HG03159 (cell line): Measurements from ENCODE around the gene ARRDC1.
"Not testable (repeated sequence)": the region's sequence is repeated elsewhere in the genome, so short reads cannot be mapped to it uniquely, and the experiment has no call there.

Experiments used
- ATAC-seq: cut with Tn5 transposase; IDR thresholded peaks from one replicate; pipeline ENCODE4 v1.9.1; 2021; ENCODE audit warnings: mild to moderate bottlenecking, moderate library complexity; ENCODE audit not compliant: unreplicated experiment

Gene ARRDC1

DNA sequence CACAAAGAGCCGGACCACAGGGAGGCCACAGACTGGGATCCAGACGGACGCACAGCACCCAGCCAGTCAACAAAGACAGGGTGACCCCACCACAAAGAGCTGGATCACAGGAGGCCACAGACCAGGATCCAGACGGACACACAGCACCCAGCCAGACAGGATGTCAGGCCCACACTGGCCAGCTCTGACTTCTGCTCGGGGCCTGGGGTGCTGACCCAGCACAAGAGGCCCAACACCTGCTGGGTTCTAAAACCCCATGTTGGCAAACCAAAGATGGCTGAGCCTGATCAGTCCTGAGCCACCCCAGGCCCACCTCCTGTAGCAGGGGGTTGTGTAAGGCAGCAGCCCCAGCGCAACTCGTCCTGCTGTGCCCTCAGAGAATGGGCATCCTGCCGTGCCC lies 21.5 kb upstream of the ARRDC1 start:
- ATAC-seq, result no peak

DNA sequence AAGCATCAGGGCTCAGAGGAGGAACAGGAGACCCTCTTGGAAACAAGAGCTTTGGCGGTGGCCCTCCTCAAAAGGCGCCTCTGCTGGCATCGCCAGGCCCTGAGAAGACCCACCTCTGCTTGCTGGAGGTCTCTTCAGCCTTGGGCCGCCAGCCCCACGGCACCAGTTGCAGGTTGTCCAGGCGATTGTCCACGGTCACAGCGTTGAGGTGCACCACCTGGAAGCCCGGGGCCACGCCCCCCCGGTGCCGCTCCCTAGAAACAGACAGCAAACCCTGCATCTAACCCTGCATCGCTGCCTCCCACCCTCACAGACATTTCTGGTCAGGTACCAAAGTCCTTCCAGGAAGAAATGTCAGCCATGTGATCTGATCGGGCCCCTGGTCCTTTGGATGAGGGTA lies 18.6 kb upstream of the ARRDC1 start:
- ATAC-seq, result no peak

DNA sequence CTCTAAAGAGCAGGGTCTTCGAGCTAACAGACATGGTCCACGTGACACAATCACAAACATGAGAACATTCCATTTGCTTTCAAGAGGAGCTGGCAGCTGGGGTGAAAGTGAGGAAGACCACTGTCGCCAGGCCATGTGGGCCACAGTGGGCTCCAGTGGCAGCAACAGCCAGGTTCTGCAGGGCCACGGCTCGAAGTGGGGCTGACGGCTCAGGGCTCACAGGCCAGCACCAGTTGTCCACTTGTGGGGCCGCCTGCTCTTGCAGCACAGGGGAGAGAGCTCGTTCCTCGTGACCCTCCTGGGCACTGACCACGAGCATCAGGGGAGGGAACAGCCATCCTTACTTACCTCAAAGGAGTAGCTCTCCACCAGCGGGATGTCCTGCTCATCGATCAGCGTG lies 17.2 kb upstream of the ARRDC1 start:
- ATAC-seq, result no peak

DNA sequence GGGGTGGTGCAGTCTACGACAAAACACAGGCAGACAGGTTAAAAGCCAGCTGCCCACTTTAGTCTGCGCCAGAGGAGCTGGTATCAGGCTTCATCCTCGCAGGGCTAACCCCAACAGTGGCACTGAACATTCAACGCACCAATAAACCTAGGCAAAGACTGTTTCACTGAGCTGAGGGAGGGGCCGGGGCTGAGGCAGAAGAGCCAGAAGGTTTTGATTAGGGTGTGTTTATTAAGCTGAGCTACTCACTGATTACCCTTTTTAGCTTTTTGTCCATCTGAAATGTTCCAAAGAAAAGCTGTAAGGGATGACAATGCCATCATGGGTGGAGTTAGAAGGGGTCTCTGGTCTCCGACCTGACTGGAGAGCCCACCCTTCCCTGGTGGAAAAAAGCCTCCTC lies 16.6 kb upstream of the ARRDC1 start:
- no peak for ATAC-seq

DNA sequence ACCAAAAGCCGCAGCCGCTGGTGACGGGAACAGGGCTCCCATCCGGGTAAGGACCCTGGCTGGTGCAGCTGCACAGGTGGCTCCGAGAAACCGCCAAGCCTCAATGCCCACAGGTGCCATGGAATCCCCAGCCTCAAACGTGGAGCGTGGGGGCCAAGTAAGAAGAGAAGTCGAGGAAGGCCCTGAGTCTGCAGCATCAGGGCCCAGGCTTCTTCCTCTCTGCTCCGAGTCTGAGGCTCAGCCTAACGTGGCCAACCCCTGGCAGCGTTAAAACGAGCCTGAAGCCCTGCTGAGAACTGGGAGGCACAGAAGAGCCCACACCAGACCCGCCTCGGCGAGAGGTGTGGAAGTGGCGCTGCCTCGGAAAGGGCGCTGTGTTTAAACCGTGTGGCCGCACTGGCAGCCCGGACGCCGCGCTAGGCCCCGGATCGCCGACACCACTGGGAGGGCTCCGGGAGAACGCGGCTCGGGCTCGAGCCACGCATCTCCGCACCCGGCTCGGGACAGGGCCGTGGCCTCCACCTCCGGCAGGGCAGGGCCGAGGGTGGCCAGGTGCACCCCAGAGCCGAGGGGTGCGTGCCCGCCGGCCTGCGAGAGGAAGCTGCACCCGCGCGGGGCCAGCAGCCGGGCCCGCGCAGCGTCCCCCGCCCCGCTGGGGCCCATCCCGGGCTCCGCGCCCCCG lies 15.9 kb upstream of the ARRDC1 start:
- peak; percentile 29 for ATAC-seq

DNA sequence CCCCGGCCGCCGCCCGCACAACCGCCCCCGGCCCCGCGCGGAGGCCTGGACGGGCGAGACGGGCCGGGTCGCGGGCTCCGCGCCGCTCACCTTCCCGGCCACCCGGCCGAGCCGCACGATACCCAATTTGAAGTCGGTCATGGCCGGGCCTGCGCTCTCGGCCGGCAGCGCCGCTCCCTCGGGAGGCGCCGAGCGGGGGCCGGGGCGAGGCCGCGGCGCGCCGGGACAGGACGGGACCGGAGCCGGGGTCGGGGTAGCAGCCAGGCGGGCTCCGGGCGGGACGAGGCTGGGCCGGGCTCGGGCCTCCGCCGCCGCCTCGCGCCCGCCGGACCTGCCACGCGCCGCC lies 15.4 kb upstream of the ARRDC1 start:
- peak; percentile 20 for ATAC-seq

DNA sequence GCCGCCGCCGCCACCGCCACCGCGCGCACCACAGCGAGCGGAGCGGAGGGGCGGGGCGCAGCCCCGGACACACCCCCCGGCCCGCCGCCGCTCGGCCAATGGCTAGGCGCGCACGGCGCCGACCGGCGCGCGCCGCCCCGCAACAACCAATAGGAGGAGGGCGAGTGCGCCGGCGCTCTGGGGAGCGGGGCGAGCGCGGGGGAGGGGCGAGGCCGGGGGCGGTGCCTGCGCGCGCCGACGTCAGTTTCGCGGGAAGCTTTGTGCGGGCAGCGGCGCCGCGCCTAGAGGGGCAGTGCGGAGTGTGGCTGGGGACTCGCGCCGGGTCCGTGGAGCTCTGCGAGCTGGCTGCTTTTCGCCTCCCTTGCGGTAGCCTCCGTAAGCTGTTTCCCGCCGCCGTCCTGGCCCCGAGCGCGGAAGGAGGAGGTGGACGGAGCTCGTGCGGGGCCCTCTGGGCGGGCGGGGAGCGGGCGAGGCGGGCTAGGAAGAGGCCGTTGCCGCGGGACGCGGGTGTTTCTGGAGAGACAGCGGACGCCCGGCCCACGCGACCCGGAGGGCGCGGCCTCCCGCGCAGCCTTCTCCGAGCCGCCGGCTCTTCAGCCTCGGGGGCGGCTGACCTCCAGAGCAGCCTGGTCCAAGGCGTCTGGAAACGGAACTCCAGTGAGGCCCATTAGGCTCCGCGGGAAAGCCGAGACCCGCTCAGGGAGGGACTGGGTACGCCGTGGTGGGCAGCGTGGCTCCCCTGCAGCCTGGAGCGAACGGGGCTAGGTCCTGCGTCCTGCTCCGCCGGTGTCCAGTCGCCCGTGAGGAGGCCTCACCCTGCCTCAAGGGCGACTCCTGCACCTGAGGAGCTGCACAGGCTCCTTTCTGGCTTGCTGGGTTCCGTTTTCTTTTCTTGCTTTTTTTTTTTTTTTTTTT lies 14.8 kb upstream of the ARRDC1 start, which contains the start of gene ZMYND19:
Gene ZMYND19 (minus strand): TSS at position 44 of the 915 bp plus-strand sequence. CDS start 249 bp downstream, outside the sequence.
- peak; percentile 80 for ATAC-seq

DNA sequence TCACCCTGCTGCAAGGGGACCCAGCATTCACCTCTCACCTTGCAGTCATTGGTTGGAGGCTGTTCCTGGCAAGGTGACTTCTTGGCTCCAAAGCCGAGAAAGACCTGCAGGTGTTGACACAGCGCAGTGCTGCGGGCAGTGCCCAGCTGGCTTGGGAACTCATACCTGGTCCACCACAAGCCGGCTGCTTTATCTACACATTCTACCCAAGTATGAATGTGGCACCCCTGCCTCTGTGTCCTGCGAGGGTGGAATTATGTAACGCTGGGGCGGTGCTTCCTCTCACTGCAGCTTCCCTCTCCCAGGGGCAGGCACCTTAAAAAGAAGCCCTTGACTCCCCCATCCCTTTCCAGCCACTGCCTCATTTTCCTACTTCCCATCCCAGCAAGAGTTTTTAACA lies 12.7 kb upstream of the ARRDC1 start:
- ATAC-seq, result no peak

DNA sequence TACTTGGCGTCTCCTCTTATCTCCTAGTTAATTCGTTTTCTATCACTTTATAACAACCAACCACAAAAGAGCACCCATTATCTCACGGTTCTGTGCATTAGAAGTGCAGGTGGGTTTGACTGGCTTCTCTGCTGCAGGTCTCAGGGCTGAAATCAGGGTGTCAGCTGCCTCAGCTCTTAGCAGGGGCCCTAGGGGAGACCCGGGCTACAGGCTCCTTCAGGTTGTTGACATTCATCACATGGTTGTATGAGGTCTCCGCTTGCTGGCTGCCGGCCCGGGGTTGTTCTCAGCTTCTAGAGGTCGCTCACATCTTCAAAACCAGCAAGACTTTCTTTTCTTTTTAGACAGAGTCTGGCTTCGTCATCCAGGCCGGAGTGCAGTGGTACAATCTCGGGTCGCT lies 12.3 kb upstream of the ARRDC1 start:
- no peak for ATAC-seq

DNA sequence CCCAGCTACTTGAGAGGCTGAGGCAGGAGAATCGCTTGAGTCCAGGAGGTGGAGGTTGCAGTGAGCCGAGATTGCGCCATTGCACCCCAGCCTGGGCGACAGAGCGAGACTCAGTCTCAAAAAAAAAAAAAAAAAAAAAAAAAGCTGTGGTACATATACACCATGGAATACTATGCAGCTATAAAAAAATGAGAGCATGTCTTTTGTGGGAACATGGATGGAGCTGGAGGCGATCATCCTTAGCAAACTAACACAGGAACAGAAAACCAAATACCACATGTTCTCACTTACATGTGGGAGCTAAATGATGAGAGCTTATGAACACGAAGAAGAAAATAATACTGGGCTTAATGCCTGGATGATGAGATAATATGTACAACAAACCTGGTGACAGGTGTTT lies 8.9 kb upstream of the ARRDC1 start:
- not testable (repeated sequence) for ATAC-seq

DNA sequence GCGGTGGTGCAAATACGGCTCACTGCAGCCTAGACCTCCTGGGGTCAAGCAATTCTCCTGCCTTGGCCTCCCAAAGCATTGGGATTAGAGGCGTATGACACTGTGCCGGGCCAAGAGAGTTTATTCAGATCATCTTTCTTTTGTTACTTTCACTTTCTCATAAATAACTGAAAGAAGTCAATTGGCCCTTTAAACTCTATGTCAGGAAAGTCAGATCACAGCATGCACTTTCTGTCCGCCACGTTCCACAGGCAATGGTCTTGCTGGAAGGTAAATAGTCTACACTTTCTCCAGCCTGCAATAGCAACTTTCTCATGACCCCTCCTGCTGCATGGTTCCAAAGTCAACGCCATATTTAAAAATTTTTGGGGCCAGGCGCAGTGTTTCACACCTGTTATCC lies 6.5 kb upstream of the ARRDC1 start:
- no peak for ATAC-seq

DNA sequence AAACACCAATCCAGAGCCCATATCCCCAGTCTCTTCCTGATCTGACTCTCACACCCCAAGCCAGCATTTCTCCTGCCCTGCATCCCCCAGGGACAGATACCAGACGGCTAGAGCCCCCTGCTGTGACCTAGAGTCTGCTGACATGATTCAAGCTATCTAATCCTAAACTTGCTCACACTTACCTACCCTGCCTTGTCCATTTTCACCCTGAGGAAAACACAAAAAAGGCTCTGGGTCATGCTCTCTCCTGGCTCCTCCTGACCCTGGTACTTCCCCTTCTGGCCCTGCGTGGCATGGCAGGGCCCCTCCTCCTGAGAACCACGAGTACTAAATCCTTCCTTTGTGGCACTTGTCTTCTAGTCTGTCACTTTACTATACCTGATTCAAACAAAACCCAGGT lies 2.8 kb upstream of the ARRDC1 start:
- no peak for ATAC-seq

DNA sequence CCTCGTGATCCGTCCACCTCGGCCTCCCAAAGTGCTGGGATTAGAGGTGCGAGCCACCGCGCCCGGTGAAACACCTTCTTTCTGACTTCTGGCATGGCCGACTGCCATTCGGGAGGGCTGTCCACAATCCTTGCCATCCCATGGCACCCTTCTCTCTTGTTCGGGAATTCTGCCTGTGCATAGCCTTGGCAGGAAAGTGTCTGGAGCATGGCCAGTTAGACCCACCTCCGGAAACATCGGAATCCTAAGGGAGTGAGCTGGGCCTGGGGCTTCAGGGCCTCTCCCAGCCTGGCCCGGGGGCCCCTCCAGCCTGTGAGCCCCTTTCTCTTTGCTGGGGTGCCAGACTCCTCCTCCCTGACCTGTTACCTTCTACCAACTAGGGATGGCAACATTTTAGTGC lies 1.6 kb upstream of the ARRDC1 start:
- ATAC-seq, result no peak

DNA sequence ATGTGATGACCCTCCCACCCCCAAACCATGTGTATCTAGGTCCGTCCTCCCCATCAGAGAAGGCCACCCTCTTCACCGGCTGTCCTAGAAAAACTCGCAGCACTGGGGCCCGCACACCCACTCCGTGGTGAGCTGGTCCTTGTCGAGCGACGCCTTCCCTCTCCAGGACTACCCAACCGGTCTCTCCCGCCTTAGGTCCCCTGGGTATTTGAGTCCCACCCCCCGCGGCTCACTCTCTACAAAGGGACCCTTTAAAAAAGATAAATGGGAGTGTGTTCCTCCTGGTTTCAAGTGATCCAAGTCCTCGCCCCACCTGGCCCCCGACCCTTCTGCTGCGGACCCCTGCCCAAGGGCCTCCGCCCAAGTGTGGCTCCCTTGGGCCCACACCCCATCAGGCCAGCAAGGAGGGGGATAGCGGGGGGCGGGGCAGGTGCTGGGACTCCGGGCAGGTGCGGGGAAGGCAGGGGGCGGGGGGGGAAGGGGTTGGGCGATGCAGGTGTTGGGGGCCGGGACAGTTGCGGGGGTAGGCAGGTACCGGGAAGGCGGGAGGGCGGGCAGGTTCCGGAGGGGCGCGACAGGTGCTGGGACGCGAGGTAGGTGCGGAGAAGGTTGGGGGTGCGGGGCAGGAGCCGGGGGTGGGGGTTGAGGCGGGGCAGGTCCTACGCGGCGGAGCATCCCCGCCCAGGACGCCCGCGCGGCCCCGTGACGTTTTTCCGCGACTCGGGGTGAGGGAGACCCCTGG lies 970 bp upstream of the ARRDC1 start:
- no peak for ATAC-seq

DNA sequence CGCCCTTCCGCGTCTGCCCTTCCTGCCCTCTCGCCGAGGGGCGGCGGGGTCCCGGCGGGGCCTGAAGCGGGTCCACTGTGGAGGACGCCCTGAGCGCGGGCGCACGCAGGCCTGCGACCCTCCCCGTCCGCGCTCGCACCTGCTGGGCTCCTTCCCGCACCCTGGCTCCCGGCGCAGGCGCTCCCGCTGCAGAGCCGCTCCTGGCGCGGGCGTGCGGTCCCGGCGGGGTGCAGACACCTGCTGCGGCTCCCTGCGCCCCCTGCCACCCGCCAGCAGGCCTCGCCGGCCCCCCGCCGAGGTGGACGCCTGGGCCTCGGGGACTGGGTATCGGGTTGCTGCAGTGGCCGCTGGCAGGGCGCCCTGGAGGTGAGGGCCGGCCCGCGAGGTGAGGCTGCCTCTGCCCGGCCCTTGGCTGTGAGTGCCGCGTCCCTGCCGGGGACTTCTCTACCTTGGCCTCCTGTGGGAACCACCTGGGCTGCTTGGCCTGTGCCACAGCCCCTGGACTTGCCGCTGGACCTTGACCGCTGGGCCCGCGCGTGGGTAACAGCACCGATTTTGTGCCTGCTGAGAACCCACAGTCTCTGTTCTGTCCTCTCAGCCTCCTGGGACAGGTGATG lies 627 bp downstream of the ARRDC1 start:
- ATAC-seq, result peak; percentile 13

DNA sequence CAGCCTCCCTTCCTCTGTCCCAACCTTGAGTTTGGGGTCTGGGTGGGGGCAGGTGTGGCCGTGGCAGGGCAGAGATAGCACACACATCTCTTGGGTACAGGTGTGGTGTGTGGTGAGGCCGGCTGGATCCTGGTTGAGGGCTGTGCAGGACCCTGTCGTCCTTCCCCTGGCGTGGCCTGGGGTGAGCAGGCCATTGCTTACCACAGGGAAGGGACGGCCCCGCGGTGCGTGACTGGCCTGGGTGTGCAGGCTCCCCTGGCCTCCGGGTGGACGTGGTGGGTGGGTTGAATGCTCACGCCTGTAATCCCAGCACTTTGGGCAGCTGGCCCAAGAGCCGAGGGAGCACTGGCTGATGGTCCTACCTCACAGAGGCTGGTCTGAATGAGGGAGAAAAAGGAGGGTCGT lies 1.2 kb downstream of the ARRDC1 start:
- ATAC-seq, result no peak

DNA sequence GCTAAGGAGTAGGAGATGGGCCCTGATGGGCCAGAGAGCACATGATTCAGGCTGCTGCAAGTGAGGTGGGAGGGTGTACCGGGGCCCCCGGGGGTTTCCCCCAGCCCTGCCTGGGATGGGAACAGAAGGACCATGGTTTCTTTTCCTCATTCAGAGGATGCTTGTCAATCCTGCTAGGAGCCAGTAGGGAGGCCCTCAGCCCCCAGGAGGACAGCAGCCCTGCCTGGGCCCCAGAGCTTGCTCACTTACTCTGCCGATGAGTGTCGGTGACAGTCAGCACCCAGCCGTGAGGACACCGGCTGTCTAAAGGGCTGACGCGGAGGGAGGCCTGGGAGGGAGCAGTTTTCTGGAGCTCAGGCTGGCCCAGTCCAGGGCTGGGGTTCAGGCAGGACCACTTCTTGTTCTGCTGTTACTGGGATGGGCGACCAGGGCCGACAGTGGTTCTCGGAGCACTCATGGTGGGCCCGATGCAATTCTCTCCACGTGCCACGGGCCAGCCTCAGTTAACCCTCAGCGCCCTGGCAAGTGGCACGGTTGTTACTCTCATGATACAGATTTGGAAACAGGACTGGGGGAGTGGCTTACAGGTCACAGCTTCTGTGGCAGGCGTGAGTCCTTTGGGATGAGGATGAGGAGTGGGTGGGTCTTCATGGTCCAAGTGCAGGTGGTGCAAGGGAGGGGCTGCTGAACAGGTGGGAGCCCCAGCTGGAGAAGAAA lies 1.8 kb downstream of the ARRDC1 start:
- no peak for ATAC-seq

DNA sequence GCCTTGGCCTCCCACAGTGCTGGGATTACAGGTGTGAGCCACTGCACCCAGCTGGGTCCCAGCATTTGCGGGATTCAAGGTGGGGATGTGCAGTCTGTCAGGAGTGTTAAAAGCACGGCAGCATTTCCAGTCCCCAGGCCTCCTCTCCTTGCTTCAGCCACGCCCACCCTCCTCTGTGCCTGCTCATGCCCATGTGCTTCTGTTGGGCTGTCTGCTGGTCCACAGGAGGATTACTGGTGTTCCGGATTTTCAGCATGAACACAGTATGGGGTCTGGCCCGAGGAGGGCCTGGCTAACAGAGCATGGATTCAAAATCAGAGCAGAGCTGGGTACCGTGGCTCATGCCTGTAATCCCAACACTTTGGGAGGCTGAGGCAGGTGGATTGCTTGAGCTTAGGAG lies 5.5 kb downstream of the ARRDC1 start:
- no peak for ATAC-seq

DNA sequence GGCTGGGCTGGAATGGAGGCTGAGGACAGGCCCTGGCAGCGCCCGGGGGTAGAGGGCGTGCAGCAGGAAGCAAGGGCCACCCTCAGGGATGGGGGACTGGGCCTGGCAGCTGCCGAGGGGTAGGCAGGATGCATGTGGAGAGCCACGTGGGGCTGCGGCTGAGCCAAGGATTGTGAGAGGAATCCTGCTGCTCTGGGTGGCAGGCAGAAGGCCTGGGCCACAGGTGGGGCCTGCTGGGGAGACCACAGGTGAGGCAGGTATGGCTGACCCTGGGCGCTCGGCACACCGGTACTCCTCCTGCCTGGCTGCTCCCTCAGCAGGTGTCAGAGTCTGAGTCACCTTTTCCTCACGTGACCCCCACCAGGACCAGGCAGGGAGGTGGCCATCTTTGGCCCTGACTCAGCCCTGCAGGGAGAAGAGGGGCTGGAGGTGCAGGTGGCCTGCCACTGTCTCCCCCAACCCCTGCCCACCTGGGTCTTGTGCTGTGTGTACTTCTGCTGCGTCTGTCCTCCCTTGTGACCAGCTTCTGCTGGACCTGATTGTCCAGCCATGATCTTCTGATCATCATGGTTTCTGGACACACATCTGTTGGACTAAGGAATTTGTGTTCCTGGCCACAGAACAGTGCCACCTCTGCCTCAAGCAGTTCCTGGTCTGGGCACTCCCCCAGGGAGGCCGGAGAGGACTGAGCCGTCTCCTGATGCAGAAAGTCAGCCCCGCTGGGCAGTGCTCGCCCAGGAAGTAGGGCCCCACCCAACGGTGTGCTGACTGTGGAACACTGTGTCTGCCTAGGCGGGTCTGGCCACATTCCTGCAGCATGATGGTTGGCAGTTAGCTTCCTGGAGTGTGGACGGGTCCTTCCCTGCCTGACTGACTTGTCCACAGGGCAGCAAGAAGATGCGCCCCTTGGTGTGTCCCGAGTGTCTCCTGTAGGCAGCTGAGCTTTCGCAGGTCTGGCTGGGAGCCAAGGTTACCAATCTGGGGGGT lies 6.4 kb downstream of the ARRDC1 start:
- no peak for ATAC-seq
